Subcutaneous abdominal adipose tissue (tissue), 5 donors: ENCODE results near the gene TRMT44.

ENCODE experiments used
- H3K27ac ChIP-seq: one replicate; pipeline ENCODE4 v1.7.0; 2013; ENCODE audit warnings: low read depth, mild to moderate bottlenecking, inconsistent platforms, low read length, moderate library complexity
- H3K27me3 ChIP-seq, 5 donors: one replicate each; pipeline ENCODE4 v1.7.0; 2013; ENCODE audit warnings: low read length in 5 of 5, inconsistent platforms in 1 of 5; ENCODE audit not compliant: control insufficient read depth in 5 of 5, insufficient read depth in 4 of 5
- H3K36me3 ChIP-seq, 5 donors: one replicate each; pipeline ENCODE4 v1.7.0; 2013; ENCODE audit warnings: low read length in 5 of 5; ENCODE audit not compliant: control insufficient read depth in 5 of 5, insufficient read depth in 5 of 5
- H3K4me1 ChIP-seq, 5 donors: one replicate each; pipeline ENCODE4 v1.7.0; 2013; ENCODE audit warnings: low read length in 5 of 5, mild to moderate bottlenecking in 3 of 5, moderate library complexity in 1 of 5; ENCODE audit not compliant: control insufficient read depth in 5 of 5, insufficient read depth in 5 of 5
- H3K4me3 ChIP-seq, 5 donors: one replicate each; pipeline ENCODE4 v1.7.0; 2013; ENCODE audit warnings: low read length in 5 of 5, low read depth in 1 of 5
- H3K9ac ChIP-seq, 5 donors: one replicate each; pipeline ENCODE4 v1.7.0; 2013; ENCODE audit warnings: low read length in 5 of 5, mild to moderate bottlenecking in 4 of 5, moderate library complexity in 3 of 5
- H3K9me3 ChIP-seq, 5 donors: one replicate each; pipeline ENCODE4 v1.7.0; 2013; ENCODE audit warnings: low read length in 5 of 5; ENCODE audit not compliant: control insufficient read depth in 5 of 5
- donor health status: healthy.
- donor health status: healthy.
- donor health status: healthy.
- donor health status: healthy.
- donor health status: healthy.

Gene TRMT44

GRCh38 chr4:8515316-8516060, 74.9 kb downstream of the TRMT44 start:
- Histone ChIP-seq H3K27ac (no peak overlapping the region), H3K4me3 (no peak overlapping the region), H3K27me3 (no peaks in the 10 kb centered on the region), H3K36me3 (no peaks in the 10 kb centered on the region), H3K4me1 (peaks cover 0 to 35% (median 25%) of the 10 kb centered on the region in 5 donors), H3K9ac (no peak overlapping the region), H3K9me3 (peaks cover 0 to 3% (median 0%) of the 10 kb centered on the region in 5 donors)

- H3K9ac ChIP-seq: no peak overlapping the region
- H3K36me3 ChIP-seq: no peaks in the 10 kb centered on the region
- no peak overlapping the region for H3K27ac ChIP-seq
- no peak overlapping the region for H3K4me3 ChIP-seq
- H3K9me3 ChIP-seq: peaks cover 0 to 3% (median under 1%) of the 10 kb centered on the region in 5 donors
- peaks cover 0 to 35% (median 25%) of the 10 kb centered on the region in 5 donors for H3K4me1 ChIP-seq
- H3K27me3 ChIP-seq: no peaks in the 10 kb centered on the region
Observed at GRCh38 chr4:8516061-8516573, 75.5 kb downstream of the TRMT44 start.

GRCh38 chr4:8516996-8517550, 76.5 kb downstream of the TRMT44 start:
- Histone ChIP-seq H3K36me3 (no peaks in the 10 kb centered on the region), H3K9me3 (peaks cover 0 to 9% (median 3%) of the 10 kb centered on the region in 5 donors), H3K4me3 (no peak overlapping the region), H3K27ac (peak overlapping the region; percentile 13), H3K4me1 (peaks cover 0 to 35% (median 25%) of the 10 kb centered on the region in 5 donors), H3K9ac (no peak overlapping the region), H3K27me3 (no peaks in the 10 kb centered on the region)

GRCh38 chr4:8517946-8518345, 77.4 kb downstream of the TRMT44 start:
- peak overlapping the region; percentile 13 for H3K27ac ChIP-seq
- H3K4me3 ChIP-seq: no peak overlapping the region
- peaks cover 0 to 35% (median 25%) of the 10 kb centered on the region in 5 donors for H3K4me1 ChIP-seq
- peaks cover 0 to 10% (median 5%) of the 10 kb centered on the region in 5 donors for H3K9me3 ChIP-seq
- no peak overlapping the region for H3K9ac ChIP-seq
- no peaks in the 10 kb centered on the region for H3K36me3 ChIP-seq
- H3K27me3 ChIP-seq: no peaks in the 10 kb centered on the region

- H3K9ac ChIP-seq: no peak overlapping the region
- peaks cover 0 to 10% (median 5%) of the 10 kb centered on the region in 5 donors for H3K9me3 ChIP-seq
- no peak overlapping the region for H3K27ac ChIP-seq
- H3K4me1 ChIP-seq: peaks cover 0 to 33% (median 32%) of the 10 kb centered on the region in 5 donors
- H3K4me3 ChIP-seq: no peak overlapping the region
- H3K36me3 ChIP-seq: no peaks in the 10 kb centered on the region
- peaks cover 0 to 3% (median 0%) of the 10 kb centered on the region in 5 donors for H3K27me3 ChIP-seq
Observed at GRCh38 chr4:8522160-8523120, 81.9 kb downstream of the TRMT44 start.

- no peak overlapping the region for H3K27ac ChIP-seq
- H3K36me3 ChIP-seq: no peaks in the 10 kb centered on the region
- no peak overlapping the region for H3K4me3 ChIP-seq
- peaks cover 0 to 28% (median 25%) of the 10 kb centered on the region in 5 donors for H3K4me1 ChIP-seq
- H3K9me3 ChIP-seq: peaks cover 0 to 10% (median 5%) of the 10 kb centered on the region in 5 donors
- H3K9ac ChIP-seq: no peak overlapping the region
- H3K27me3 ChIP-seq: peaks cover 0 to 3% (median 0%) of the 10 kb centered on the region in 5 donors
Observed at GRCh38 chr4:8523175-8523574, 82.6 kb downstream of the TRMT44 start.

GRCh38 chr4:8523766-8524165, 83.2 kb downstream of the TRMT44 start:
- Histone ChIP-seq H3K4me3 (no peak overlapping the region), H3K9me3 (peaks cover 0 to 10% (median 5%) of the 10 kb centered on the region in 5 donors), H3K36me3 (no peaks in the 10 kb centered on the region), H3K27ac (no peak overlapping the region), H3K27me3 (peaks cover 0 to 3% (median 0%) of the 10 kb centered on the region in 5 donors), H3K9ac (no peak overlapping the region), H3K4me1 (peaks cover 0 to 25% (median 22%) of the 10 kb centered on the region in 5 donors)

- Histone ChIP-seq H3K9ac (peak overlapping the region in 1 of 5 donors; percentile 7), H3K4me3 (peak overlapping the region in 1 of 5 donors; percentile 10), H3K36me3 (no peaks in the 10 kb centered on the region), H3K9me3 (peaks cover 0 to 10% (median 5%) of the 10 kb centered on the region in 5 donors), H3K4me1 (peaks cover 0 to 25% (median 22%) of the 10 kb centered on the region in 5 donors), H3K27me3 (peaks cover 0 to 3% (median 0%) of the 10 kb centered on the region in 5 donors), H3K27ac (no peak overlapping the region)
Observed at GRCh38 chr4:8524595-8525382, 84.2 kb downstream of the TRMT44 start.
